SK-N-SH treated with all-trans-retinoic acid at 6 μM for 48 hours (cell line): ENCODE measurements around the gene CDC42BPB.

ENCODE experiments used
- ATAC-seq: fragments of 200-7000 bp; cut with Tn5 transposase; 3 replicates; pipeline ENCODE4 v1.9.1; 2020; ENCODE audit warnings: mild to moderate bottlenecking, moderate library complexity
- ARNTL ChIP-seq: fragments of 450-650 bp; formaldehyde crosslinking; IDR thresholded peaks from 2 replicates; pipeline ENCODE4 v1.5.0; 2020; ENCODE audit warnings: low read depth, mild to moderate bottlenecking, moderate library complexity, borderline replicate concordance
- BACH2 ChIP-seq: fragments of 250-450 bp; sonication (Bioruptor Pico); IDR thresholded peaks from 2 replicates; pipeline ENCODE4 v1.9.0; 2021; ENCODE audit warnings: mild to moderate bottlenecking, borderline replicate concordance
- CSDC2 ChIP-seq: fragments of 250-450 bp; sonication (Bioruptor Pico); IDR thresholded peaks from 2 replicates; pipeline ENCODE4 v1.5.0; 2020; ENCODE audit warnings: mild to moderate bottlenecking, moderate library complexity
- CSRNP3 ChIP-seq: fragments of 250-450 bp; sonication (Bioruptor Pico); IDR thresholded peaks from 2 replicates; pipeline ENCODE4 v1.5.1; 2021; ENCODE audit warnings: mild to moderate bottlenecking, moderate library complexity
- ESRRG ChIP-seq: fragments of 250-450 bp; sonication (Bioruptor Pico); IDR thresholded peaks from 2 replicates; pipeline ENCODE4 v1.6.1; 2021; ENCODE audit warnings: mild to moderate bottlenecking
- GLIS3 ChIP-seq: fragments of 250-450 bp; sonication (Bioruptor Pico); IDR thresholded peaks from 2 replicates; pipeline ENCODE4 v1.5.0; 2020; ENCODE audit warnings: mild to moderate bottlenecking, moderate library complexity
- ISL1 ChIP-seq: fragments of 250-450 bp; sonication (Bioruptor Pico); IDR thresholded peaks from 2 replicates; pipeline ENCODE4 v2.1.2; 2022; ENCODE audit warnings: mild to moderate bottlenecking, moderate library complexity
- OSR1 ChIP-seq: fragments of 250-450 bp; sonication (Bioruptor Pico); IDR thresholded peaks from 2 replicates; pipeline ENCODE4 v1.8.0; 2022; ENCODE audit warnings: moderate library complexity, mild to moderate bottlenecking, inconsistent platforms
- PATZ1 ChIP-seq: fragments of 250-450 bp; sonication (Bioruptor Pico); IDR thresholded peaks from 2 replicates; pipeline ENCODE4 v1.8.0; 2020; ENCODE audit warnings: mild to moderate bottlenecking, moderate library complexity, borderline replicate concordance
- PPARA ChIP-seq: fragments of 250-450 bp; sonication (Bioruptor Pico); IDR thresholded peaks from 2 replicates; pipeline ENCODE4 v1.5.0; 2020; ENCODE audit warnings: mild to moderate bottlenecking, borderline replicate concordance
- RARB ChIP-seq: fragments of 250-450 bp; sonication (Bioruptor Pico); IDR thresholded peaks from 2 replicates; pipeline ENCODE4 v1.8.0; 2021; ENCODE audit warnings: mild to moderate bottlenecking, moderate library complexity
- SNAI2 ChIP-seq: fragments of 250-450 bp; sonication (Bioruptor Pico); IDR thresholded peaks from 2 replicates; pipeline ENCODE4 v1.5.0; 2020; ENCODE audit warnings: mild to moderate bottlenecking, moderate library complexity
- TCF4 ChIP-seq: fragments of 250-450 bp; sonication (Bioruptor Pico); IDR thresholded peaks from 2 replicates; pipeline ENCODE4 v1.8.0; 2021; ENCODE audit warnings: mild to moderate bottlenecking, moderate library complexity, borderline replicate concordance
- TOX ChIP-seq: fragments of 250-450 bp; sonication (Bioruptor Pico); IDR thresholded peaks from 2 replicates; pipeline ENCODE4 v1.8.0; 2021; ENCODE audit warnings: mild to moderate bottlenecking, moderate library complexity, borderline replicate concordance
- TSHZ2 ChIP-seq: fragments of 250-450 bp; sonication (Bioruptor Pico); IDR thresholded peaks from 2 replicates; pipeline ENCODE4 v1.5.0; 2020; ENCODE audit warnings: mild to moderate bottlenecking, moderate library complexity
- ZC3H10 ChIP-seq: fragments of 250-450 bp; sonication (Bioruptor Pico); IDR thresholded peaks from 2 replicates; pipeline ENCODE4 v1.5.1; 2021; ENCODE audit warnings: mild to moderate bottlenecking, moderate library complexity
- ZFP3 ChIP-seq: fragments of 250-450 bp; sonication (Bioruptor Pico); IDR thresholded peaks from 2 replicates; pipeline ENCODE4 v1.5.0; 2020; ENCODE audit warnings: mild to moderate bottlenecking, moderate library complexity
- ZFP30 ChIP-seq: fragments of 450-650 bp; formaldehyde crosslinking; IDR thresholded peaks from 2 replicates; pipeline ENCODE4 v1.5.0; 2022; ENCODE audit warnings: mild to moderate bottlenecking, moderate library complexity
- ZNF565 ChIP-seq: fragments of 450-650 bp; formaldehyde crosslinking; conservative IDR thresholded peaks from 2 replicates; pipeline ENCODE4 v1.5.0; 2020; ENCODE audit warnings: low read depth, mild to moderate bottlenecking, moderate library complexity
- ZNF70 ChIP-seq: fragments of 450-650 bp; formaldehyde crosslinking; IDR thresholded peaks from 2 replicates; pipeline ENCODE4 v1.5.0; 2020; ENCODE audit warnings: mild to moderate bottlenecking, moderate library complexity
- ZNF8 ChIP-seq: fragments of 450-650 bp; formaldehyde crosslinking; IDR thresholded peaks from 2 replicates; pipeline ENCODE4 v1.5.0; 2020; ENCODE audit warnings: mild to moderate bottlenecking, moderate library complexity
- TF ChIP-seq, protein P1 (sequence below): fragments of 250-450 bp; sonication (Bioruptor Pico); IDR thresholded peaks from 2 replicates; pipeline ENCODE4 v1.8.0; 2021; ENCODE audit warnings: low read depth, mild to moderate bottlenecking, moderate library complexity, borderline replicate concordance
- TF ChIP-seq, protein P2 (sequence below): fragments of 250-450 bp; sonication (Bioruptor Pico); IDR thresholded peaks from 2 replicates; pipeline ENCODE4 v1.5.1; 2020; ENCODE audit warnings: low read depth, mild to moderate bottlenecking, moderate library complexity

CDC42BPB gene

DNA sequence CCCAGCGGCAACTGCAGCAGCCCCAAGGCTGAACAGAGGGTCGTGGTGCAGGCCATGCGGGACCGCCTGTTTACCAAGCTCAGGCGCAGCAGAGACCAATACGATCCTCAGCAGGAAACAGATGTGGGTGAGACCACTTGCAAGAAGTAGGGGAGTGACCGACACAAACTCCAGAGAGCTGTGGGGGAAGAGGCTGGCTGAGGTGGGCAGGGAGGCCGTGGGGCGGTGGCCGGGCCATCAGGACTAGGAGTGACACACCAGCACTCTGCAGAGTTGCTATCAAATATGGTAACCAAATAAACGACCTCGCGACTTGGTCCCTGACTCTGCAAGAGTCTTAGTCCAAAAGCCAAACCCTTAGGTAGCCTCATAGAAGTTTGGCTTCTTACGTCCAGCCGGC, 104.2 kb downstream of the CDC42BPB start:
- no peak for ATAC-seq
- no peak for TF ChIP-seq CSDC2 (CRISPR knock-in tag)
- TF ChIP-seq GLIS3 = no peak
- no peak for TF ChIP-seq TOX
- no peak for TF ChIP-seq ARNTL
- no peak for TF ChIP-seq BACH2
- no peak for TF ChIP-seq ISL1 (CRISPR knock-in tag)
- no peak for TF ChIP-seq RARB (CRISPR knock-in tag)
- TF ChIP-seq CSRNP3 (CRISPR knock-in tag) = no peak
- TF ChIP-seq ZNF70 (CRISPR knock-in tag) = no peak
- TF ChIP-seq ESRRG (CRISPR knock-in tag) = no peak
- no peak for TF ChIP-seq PPARA (CRISPR knock-in tag)
- TF ChIP-seq ZNF565 (CRISPR knock-in tag) = no peak
- no peak for TF ChIP-seq ZFP30 (CRISPR knock-in tag)
- no peak for TF ChIP-seq TSHZ2 (CRISPR knock-in tag)
- TF ChIP-seq, protein P1, sequence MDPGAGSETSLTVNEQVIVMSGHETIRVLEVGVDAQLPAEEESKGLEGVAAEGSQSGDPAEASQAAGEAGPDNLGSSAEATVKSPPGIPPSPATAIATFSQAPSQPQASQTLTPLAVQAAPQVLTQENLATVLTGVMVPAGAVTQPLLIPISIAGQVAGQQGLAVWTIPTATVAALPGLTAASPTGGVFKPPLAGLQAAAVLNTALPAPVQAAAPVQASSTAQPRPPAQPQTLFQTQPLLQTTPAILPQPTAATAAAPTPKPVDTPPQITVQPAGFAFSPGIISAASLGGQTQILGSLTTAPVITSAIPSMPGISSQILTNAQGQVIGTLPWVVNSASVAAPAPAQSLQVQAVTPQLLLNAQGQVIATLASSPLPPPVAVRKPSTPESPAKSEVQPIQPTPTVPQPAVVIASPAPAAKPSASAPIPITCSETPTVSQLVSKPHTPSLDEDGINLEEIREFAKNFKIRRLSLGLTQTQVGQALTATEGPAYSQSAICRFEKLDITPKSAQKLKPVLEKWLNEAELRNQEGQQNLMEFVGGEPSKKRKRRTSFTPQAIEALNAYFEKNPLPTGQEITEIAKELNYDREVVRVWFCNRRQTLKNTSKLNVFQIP (CRISPR knock-in tag) = no peak
- no peak for TF ChIP-seq ZNF8
- TF ChIP-seq, protein P2, sequence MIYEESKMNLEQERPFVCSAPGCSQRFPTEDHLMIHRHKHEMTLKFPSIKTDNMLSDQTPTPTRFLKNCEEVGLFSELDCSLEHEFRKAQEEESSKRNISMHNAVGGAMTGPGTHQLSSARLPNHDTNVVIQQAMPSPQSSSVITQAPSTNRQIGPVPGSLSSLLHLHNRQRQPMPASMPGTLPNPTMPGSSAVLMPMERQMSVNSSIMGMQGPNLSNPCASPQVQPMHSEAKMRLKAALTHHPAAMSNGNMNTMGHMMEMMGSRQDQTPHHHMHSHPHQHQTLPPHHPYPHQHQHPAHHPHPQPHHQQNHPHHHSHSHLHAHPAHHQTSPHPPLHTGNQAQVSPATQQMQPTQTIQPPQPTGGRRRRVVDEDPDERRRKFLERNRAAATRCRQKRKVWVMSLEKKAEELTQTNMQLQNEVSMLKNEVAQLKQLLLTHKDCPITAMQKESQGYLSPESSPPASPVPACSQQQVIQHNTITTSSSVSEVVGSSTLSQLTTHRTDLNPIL = no peak
- no peak for TF ChIP-seq SNAI2 (CRISPR knock-in tag)
- no peak for TF ChIP-seq ZFP3 (CRISPR knock-in tag)
- TF ChIP-seq ZC3H10 = no peak
- TF ChIP-seq, all 23 proteins: peak for 0

DNA sequence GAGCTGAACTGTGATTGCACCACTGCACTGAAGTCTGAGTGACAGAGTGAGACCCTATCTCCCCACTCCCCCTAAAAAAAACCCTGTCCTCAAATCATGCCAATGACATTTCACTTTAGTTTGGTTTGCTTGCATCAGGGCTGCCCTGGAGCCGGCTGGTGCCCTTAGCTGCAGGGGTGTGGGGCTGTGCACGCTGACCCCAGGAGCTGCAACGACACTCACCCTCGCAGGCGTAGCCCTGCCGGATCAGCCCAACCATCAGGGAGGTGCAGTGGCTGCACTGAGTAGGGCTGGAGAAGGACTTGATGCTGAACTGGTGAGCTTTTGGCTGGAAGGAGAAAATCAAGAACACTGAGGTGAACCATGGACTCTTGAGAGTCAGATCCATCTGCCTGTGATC, 105.1 kb downstream of the CDC42BPB start:
- ATAC-seq = no peak
- TF ChIP-seq ZNF8 (no peak), TSHZ2 (CRISPR knock-in tag) (no peak), ZNF565 (CRISPR knock-in tag) (no peak), TOX (no peak), ARNTL (no peak), ZNF70 (CRISPR knock-in tag) (no peak), ZFP3 (CRISPR knock-in tag) (no peak), CSDC2 (CRISPR knock-in tag) (no peak), RARB (CRISPR knock-in tag) (no peak), GLIS3 (no peak), TCF4 (CRISPR knock-in tag) (no peak), OSR1 (CRISPR knock-in tag) (no peak), ESRRG (CRISPR knock-in tag) (no peak), ZC3H10 (no peak)

GRCh38 chr14:102951799-102952198, 105.5 kb downstream of the CDC42BPB start:
- TF ChIP-seq TCF4 (CRISPR knock-in tag) (no peak), PATZ1 (no peak), BACH2 (no peak), ESRRG (CRISPR knock-in tag) (no peak), ISL1 (CRISPR knock-in tag) (no peak), ZC3H10 (no peak)
- ATAC-seq = no peak
